Stimulated activated CD4-positive, alpha-beta T cell treated with anti-CD3 and anti-CD28 coated beads, Interleukin-15, amount 100 ng/mL, for 48 hours (primary cell): ENCODE data around the gene IFNL4.
"Not testable (repeated sequence)": the region's sequence is repeated elsewhere in the genome, so short reads cannot be mapped to it uniquely, and the experiment has no call there.

Source experiments
- DNase-seq, 2 donors: peaks; one replicate each; pipeline ENCODE4 v3.0.0-alpha.2; 2020; ENCODE audit warnings: low read depth in 2 of 2

Gene IFNL4

DNA sequence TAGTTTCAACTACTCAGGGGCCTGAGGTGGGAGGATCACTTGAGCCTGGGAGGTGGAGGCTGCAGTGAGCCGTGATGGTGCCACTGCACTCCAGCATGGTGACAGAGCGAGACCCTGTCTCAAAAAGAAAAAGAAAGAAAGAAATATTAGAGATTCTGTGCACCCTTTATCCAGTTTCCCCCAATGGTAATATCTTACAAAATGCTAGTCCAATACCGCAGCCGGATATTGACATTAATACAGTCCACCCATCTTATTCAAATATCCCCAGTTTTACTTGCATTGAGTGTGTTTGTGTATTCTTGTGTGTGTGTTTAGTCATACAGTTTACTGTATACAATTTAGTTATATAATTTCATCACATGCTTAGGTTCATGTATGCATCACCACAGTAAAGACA lies 8.6 kb upstream of the IFNL4 start:
- DNase-seq, result no peak

DNA sequence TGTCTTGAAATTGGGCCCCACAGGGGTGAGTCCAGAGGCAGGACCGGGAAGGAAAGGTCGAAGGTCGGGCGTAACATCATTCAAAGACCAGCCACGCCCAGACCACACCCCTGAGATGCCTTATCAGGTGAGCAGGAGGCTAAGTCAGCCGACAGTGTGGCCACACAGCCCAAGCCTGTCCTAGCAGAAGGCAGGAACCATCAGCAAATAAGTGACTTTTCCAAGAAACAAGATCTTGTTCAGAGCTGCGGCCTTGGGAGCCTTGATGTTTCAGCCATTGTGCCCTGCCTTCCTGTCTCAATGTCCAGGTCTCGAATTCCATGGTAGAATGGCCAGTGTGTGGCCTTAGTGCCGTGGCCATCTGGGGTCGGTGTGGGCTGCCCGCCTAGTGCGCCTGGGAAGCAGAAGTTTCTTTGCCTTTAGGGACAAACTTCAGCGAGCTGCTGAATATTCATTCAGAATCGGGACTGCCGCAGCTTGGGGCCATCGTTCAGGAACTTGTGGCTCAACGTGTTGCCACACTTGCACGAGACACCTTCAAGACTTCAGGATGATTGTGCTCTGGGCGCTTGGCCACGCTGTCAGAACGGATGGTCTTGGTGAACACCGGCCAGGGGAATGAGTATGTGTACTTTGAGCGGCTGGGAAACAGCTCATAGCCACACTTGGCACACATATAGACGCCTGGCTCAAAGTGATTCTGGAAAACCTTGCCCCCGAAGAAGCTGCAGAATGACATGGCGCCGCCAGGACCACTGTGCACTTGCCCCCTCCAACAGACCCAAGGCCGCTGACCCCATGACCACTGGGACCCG lies 6.1 kb upstream of the IFNL4 start:
- DNase-seq, result no peak

DNA sequence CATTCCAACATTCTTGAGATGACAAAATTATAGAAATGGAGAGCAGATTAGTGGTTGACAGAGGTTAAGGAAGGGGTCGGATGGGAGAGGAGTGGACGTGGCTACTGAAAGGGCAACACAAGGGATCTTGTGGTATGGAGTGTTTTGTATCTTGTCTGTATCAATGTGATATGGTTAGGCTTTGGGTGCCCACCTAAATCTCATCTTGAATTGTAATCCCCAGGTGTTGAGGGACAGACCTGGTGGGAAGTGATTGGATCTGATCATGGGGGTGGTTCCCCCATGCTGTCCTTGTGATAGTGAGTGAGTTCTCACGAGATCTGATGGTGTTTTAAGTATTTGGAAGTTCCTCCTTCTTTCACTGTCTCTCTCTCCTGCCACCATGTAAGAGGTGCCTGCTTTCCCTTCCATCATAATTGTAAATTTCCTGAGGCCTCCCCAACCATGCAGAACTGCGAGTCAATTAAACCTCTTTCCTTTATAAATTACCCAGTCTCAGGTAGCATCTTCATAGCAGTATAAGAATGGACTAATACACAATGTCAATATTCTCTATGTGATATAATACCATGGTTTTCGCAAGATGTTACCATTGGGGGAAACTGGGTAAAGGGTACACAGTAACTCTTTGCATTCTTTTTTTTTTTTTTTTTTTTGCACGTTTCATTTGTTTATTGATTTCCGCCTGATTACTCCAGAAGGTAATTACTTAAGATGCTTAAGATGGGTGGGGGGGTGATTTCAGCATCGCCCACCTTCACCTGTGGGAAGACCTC lies 4.9 kb upstream of the IFNL4 start:
- no peak for DNase-seq

DNA sequence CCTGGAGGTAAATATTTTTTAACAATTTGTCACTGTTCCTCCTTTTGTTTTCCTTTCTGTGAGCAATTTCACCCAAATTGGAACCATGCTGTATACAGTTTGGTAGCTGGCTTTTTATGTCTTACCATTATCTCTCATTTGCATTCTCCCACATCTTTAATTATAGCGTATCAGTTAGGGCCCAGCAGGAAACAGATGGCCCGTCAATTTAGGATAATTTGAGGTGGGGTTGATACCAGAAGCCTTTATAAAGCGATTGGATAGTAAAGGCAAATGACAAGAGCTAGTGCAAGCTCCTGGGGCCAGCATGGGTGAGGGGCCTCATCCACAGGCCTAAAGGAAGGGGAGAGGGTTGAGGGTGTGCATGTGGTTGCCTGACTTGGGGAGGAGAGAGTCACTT lies 3.8 kb upstream of the IFNL4 start:
- DNase-seq, result no peak

DNA sequence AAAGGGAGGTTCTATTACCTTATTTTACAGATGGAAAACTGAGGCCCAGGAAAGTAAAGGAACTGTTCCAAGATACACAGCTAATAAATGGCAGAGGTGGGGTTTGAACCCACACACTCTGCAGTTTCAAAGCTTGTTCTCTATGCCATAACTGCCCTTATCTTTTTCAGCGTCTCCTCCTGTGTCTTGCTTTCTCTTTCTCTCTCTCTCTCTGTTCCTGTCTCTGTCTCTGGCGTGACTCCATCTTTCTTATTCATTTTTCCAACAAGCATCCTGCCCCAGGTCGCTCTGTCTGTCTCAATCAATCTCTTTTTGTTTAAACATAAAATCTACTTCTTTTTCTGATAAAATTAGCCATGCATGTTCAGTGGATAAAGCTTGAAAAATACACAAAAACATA lies 3.2 kb upstream of the IFNL4 start:
- DNase-seq, result no peak

DNA sequence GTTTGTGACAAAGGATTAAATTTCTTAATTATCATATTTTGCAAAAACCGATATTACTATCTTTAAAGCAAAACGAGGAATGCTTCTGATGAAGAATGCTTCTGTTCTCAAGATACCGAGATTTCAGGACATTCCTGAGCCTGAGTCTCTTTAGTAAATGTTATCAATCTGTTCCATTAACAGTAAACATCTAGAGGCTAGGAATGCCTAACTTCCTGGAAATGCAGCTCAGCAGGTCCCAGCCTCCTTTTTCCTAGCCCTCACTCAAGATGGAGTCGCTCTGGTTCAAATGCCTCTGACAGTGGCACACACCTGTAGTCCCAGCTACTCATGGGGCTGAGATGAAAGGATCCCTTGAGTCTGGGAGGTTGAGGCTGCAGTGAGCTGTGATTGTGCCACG lies 2.4 kb upstream of the IFNL4 start:
- DNase-seq, result no peak

DNA sequence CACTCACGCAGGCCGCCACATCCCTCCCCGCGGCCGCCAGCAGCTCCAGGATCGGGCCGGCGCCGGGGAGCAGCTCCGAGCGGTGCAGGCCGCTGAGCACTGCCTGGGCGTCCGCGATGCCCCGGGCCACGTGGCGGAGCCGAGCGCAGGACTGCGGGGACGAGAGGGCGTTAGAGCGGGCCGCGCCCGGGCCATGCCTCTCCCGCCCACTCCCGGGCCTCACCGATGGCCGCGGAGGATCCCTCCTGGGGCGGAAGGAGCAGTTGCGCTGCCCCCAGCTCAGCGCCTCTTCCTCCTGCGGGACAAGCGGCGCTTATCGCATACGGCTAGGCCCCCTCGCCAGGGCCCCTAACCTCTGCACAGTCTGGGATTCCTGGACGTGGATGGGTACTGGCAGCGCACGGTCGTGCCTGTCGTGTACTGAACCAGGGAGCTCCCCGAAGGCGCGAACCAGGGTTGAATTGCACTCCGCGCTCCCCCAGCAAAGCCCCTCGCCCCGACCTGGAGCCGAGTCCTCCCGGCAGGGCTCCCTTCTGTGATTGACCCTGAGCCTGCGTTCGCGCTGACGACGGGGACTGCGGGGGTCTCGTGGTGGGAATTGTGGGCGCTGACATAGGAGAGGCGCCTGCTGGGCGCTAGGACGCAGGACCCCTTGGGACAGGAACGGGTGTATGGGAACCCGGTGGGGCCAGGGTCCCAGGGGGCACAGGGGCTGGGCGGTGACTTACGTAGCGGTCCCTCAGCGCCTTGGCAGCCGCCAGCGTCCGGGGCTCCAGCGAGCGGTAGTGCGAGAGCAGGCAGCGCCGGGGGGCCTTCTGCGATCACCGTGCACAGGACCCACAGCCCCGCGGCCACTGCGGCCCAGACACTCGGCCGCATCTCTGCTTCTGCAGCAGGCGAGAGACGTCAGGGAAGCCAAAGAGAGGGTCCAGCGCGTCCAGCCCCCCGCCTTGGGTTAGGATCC lies 673 bp downstream of the IFNL4 start:
- DNase-seq, result no peak

DNA sequence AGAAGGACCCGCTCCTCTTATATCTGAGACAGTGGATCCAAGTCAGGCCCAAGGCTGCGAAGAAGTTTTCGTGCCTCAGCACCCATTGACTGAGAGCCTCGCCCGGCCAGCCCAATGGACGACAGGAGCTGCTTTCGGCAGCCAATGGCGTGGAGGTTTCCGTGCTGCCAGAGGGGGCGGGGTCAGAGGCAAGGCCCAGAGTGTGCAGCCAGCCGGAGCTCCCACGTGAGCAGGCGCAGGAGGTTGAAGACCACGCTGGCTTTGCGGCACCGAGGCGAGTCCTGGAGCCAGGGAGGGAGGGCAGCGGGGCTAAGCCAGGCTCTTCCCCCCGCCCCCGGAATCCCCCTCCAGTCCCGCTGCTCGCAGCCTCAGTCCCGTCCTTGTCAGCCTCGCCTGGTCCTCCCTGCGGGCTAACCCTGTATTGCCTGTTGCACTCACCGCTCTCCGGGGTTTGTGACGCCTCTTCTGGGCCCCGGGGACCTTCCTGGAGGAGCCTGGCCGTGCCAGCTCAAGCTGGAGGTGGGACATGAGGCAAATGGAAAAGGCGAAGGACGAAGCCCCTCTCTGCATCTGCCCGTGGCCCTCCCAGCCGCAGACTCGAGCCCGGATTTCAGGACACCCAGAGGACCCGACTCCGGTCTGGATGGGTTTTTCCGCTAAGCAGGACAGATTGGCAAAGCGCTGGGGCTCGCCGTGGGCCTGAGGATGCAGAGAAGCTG lies 1.5 kb downstream of the IFNL4 start:
- DNase-seq, result peak in 1 of 2 donors; percentile 24

DNA sequence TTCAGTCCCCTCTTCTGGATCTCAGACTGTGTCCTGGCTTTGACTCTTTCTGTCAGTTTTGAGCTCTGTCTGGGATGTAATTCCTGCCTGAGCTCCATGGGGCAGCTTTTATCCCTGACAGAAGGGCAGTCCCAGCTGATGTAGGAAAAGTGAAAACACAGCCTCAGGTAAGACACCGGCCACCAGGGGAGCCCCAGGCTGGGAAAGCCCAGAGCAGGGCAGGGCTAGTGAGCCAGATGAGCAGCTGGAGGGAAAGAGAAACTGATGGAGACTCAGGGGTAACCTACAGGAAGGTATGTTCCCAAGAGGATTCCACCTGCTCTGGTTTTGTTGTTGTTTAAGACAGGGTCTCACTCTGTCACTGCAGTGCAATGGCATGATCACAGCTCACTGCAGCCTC lies 3.5 kb downstream of the IFNL4 start:
- DNase-seq, result not testable (repeated sequence)

DNA sequence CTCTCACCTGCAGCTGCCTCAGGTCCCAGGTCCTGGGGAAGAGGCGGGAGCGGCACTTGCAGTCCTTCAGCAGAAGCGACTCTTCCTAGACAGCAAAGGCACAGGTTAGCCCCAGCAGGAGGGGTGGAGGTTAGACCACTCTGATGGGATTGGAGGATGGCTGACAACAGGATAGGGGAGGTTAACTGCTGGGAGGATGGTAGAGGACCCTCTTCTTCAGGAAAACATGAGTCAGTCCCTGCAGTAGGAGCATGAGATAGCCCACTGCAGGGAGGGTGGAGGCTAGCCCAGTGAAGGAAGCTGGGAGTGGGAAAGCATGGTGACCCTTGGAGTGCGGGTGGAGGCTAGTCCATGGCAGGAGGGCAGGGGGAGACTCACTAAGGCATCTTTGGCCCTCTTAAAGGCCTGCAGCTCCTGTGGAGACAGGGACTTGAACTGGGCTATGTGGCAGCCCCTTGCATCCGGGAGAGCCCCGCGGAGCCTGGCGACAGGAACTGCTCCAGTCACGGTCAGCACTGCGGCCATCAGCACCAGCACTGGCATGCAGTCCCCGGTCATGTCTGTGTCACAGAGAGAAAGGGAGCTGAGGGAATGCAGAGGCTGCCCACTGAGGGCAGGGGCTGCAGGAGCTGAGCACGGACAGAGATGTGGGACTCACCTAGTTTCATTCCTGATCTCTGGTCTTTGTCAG lies 4.1 kb downstream of the IFNL4 start, which contains the start of gene IFNL3:
Gene IFNL3 (minus strand): TSS at position 597 of the 691 bp plus-strand sequence. CDS start 39 bp downstream, at position 558.
- DNase-seq, result not testable (repeated sequence)

DNA sequence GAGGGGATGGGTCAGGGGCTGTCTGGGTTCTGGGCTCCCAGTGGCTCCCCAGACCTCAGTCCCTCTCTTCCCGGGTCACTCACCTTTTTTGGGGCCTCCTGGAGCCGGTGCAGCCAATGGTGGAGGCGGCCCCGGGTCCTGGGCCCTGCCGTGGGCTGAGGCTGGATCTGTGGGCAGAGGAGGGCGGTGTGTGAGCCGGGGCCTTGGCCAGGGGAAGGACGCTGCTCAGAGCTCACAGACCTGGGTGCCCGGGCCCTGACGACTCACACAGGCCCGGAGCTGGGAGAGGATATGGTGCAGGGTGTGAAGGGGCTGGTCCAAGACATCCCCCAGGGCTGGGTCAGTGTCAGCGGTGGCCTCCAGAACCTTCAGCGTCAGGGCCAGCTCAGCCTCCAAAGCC lies 4.9 kb downstream of the IFNL4 start:
- not testable (repeated sequence) for DNase-seq

DNA sequence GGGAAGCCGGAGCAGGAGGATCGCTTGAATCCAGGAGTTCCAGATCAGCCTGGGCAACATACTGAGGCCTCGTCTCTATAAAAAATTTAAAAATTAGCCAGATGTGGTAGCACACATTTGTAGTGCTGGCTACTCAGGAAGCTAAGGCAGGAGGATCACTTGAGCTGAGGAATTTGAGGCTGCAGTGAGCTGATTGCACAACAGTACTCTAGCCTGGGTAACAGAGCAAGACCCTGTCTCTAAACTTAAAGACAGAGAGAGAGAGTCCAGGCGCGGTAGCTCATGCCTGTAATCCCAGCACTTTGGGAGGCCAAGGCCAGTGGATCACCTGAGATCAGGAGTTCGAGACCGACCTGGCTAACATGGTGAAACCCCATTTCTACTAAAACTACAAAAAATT lies 8.2 kb downstream of the IFNL4 start:
- DNase-seq, result no peak

DNA sequence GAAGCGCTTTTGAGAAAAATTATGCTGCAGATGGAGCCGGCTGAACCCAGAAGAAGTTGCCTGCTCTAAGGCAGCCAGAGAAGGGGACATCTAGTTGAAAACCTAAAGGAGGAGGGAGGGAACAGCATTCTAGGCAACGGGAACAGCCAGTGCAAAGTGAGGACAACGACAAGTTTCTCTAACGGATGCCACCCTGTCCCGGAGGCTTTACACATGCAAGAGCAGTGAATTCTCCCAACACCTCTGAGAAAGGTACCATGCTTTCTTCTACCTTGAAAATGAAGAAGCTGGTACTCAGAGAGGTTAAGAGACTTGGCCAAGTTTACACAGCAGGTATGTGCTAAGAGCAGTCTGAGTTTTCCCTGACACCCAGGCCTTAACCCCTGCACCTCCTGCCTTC lies 9.7 kb downstream of the IFNL4 start:
- no peak for DNase-seq

DNA sequence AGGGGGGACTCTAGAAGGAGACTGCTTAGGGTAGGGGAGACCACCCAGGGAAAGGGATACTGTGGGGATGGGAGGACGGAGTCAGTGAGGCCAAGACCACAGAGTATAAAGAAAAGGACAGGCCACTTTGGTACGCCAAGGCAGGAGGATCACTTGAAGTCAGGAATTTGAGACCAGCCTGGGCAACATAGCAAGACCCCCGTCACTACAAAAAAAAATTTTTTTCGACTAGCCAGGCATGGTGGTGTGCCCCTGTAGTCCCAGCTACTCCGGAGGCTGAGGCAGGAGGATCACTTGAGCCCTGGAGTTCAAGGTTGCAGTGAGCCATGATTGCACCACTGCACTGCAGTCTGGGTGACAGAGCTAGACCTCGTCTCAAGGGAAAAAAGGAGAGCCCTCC lies 10.4 kb downstream of the IFNL4 start:
- no peak for DNase-seq

DNA sequence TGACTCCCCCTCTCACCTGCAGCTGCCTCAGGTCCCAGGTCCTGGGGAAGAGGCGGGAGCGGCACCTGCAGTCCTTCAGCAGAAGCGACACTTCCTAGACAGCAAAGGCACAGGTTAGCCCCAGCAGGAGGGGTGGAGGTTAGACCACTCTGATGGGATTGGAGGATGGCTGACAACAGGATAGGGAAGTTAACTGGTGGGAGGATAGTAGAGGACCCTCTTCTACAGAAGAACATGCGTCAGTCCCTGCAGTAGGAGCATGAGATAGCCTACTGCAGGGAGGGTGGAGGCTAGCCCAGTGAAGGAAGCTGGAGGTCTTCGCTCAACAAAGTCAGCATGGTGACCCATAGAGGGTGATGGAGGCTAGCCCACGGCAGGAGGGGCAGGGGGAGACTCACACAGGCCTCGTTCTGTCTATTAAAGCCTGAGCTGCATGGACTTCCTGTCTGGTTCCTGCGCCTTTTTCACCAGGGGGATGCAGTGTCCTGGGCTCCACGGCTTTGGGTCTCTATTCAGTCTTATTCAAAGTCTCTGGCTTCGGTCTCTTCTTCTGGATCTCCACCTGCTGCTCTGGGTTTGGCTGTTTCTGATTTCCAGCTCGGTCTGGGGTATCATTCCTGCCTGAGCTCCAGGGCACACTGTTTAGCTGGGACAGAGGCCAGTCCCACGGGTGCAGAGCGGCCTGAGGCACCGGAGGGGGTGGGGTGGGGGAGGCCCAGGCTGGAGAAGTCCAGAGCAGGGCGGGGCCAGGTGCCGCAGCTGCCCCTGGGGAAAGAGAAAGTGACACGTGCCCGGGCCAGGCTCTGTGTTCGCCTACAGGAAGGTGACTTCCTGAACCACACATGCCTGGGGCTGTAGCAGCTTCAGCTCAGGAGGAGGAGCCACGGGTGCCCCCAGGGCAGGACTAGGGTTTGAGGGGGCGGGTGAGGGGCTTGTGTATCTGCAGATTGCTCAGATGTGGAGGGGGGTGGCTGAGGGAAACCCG lies 11.2 kb downstream of the IFNL4 start:
- DNase-seq, result peak; percentile 12 to 27

DNA sequence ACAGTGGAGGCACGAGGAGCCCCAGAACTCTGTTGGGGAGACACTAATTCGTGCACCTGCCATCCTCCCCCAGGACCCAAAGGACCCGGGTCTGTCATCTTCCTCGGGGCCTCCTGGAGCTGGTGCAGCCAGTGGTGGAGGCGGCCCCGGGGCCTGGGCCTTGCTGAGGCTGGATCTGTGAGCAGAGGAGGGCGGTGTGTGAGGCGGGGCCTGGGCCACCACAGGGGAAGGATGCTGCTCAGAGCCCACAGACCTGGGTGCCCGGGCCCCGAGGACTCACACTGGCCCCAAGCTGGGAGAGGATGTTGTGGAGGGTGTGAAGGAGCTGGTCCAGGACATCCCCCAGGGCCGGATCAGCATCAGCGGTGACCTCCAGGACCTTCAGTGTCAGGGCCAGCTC lies 12.1 kb downstream of the IFNL4 start:
- no peak for DNase-seq

DNA sequence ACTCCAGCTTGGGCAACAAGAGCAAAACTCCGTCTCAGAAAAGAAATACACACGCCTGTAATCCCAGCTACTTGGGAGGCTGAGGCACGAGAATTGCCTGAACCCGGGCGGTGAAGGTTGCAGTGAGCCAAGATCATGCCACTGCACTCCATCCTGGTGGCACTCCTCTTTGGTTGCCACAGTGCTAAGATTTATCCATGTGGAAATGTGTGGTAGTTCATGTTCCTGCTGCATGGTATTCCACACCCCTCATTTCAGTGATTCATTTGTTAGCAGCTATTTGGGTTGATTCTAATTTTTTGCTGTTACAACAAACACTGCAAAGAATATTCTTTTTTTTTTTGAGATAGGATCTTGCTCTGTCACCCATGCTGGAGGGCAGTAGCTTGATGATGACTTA lies 15.9 kb downstream of the IFNL4 start:
- no peak for DNase-seq

DNA sequence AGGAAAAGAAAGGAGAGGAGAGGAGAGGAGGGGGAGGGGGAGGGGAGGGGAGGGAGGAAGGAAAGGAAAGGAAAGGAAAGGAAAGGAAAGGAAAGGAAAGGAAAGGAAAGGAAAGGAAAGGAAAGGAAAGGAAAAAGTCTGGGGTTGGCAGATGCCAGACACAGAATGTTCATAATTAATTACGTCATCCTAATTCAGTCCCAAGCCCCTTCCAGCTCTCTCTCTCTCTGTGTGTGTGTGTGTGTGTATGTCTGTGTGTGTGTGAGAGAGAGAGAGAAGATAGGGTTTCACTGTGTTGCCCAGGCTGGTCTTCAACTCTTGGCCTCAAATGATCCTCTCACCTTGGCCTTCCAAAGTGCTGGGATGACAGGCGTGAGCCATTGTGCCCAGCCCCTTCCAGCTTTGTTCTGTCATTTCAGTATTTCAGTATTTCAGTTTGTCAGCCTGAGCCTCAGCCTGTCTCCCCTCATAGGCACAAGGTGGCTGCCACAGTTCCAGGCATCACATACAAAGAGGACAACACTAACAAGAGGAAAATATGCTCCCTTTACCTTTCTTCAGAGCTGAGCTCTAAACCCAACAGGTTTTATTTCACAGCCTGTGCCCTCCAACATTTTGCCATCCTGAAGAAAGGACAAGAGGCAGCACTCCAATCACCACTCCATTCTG lies 18.4 kb downstream of the IFNL4 start:
- DNase-seq, result no peak

DNA sequence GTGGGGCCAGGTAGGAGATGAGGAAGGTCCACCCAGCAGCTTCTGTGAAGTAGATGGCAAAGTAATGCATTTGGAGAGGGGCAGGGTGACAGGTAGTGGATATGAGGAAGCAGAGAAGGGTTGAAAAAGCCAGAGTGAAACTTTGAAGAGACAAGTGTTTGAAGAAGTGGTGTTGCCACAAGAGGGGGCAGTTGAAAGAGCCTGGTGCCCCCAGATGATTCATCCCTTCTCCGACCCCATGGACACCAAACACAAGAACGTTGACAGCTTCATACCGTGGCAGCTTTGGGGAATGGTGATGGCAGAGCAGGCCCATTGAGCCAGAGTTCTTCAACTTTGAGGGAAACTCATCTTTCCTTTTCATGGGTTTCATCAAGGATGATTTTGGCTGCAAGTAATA lies 23.7 kb downstream of the IFNL4 start:
- DNase-seq, result no peak
